Parathyroid adenoma (tissue), 2 donors: ENCODE results near the gene NDUFS6.

Experiments
- H2AFZ ChIP-seq: fragments of 300-600 bp; sonication (generic); one replicate; pipeline ENCODE4 v1.7.0; 2017; ENCODE audit warnings: antibody characterized with exemption, mild to moderate bottlenecking
- H3K27ac ChIP-seq: fragments of 300-600 bp; sonication (generic); one replicate; pipeline ENCODE4 v1.7.0; 2017
- H3K27me3 ChIP-seq: fragments of 300-600 bp; sonication (generic); one replicate; pipeline ENCODE4 v1.7.0; 2017; ENCODE audit warnings: low read length; ENCODE audit not compliant: control insufficient read depth, insufficient read depth
- H3K36me3 ChIP-seq: fragments of 300-600 bp; sonication (generic); one replicate; pipeline ENCODE4 v1.7.0; 2017; ENCODE audit warnings: low read length; ENCODE audit not compliant: control insufficient read depth, insufficient read depth
- H3K4me1 ChIP-seq: fragments of 300-600 bp; sonication (generic); one replicate; pipeline ENCODE4 v1.7.0; 2017; ENCODE audit warnings: control low read depth
- H3K4me2 ChIP-seq: fragments of 300-600 bp; sonication (generic); one replicate; pipeline ENCODE4 v1.7.0; 2017; ENCODE audit warnings: low read length
- H3K4me3 ChIP-seq: fragments of 300-600 bp; sonication (generic); one replicate; pipeline ENCODE4 v1.7.0; 2017; ENCODE audit warnings: low read depth, low read length
- H3K79me2 ChIP-seq: fragments of 300-600 bp; sonication (generic); one replicate; pipeline ENCODE4 v1.7.0; 2017; ENCODE audit warnings: control low read depth
- H3K9ac ChIP-seq: fragments of 300-600 bp; sonication (generic); one replicate; pipeline ENCODE4 v1.7.0; 2017; ENCODE audit warnings: mild to moderate bottlenecking
- H3K9me3 ChIP-seq: fragments of 300-600 bp; sonication (generic); one replicate; pipeline ENCODE4 v1.7.0; 2017; ENCODE audit warnings: low read length; ENCODE audit not compliant: control insufficient read depth
- CTCF ChIP-seq: fragments of 300-600 bp; sonication (generic); IDR thresholded peaks from one replicate; pipeline ENCODE4 v1.7.0; 2017; ENCODE audit warnings: antibody characterized with exemption, mild to moderate bottlenecking
- donor health status: primary hyperparathyroidism.

The NDUFS6 gene

GRCh38 chr5:1805736-1806135 lies 4.5 kb downstream of the NDUFS6 start:
- Histone ChIP-seq H3K4me1 (no peaks in the 10 kb centered on the region), H3K27ac (no peak overlapping the region), H3K4me2 (no peak overlapping the region), H3K4me3 (no peak overlapping the region), H3K36me3 (no peaks in the 10 kb centered on the region), H3K79me2 (peaks cover 25% of the 10 kb centered on the region), H2AFZ (no peak overlapping the region), H3K9ac (no peak overlapping the region), H3K27me3 (no peaks in the 10 kb centered on the region), H3K9me3 (no peaks in the 10 kb centered on the region)
- no peak for TF ChIP-seq CTCF

DNA sequence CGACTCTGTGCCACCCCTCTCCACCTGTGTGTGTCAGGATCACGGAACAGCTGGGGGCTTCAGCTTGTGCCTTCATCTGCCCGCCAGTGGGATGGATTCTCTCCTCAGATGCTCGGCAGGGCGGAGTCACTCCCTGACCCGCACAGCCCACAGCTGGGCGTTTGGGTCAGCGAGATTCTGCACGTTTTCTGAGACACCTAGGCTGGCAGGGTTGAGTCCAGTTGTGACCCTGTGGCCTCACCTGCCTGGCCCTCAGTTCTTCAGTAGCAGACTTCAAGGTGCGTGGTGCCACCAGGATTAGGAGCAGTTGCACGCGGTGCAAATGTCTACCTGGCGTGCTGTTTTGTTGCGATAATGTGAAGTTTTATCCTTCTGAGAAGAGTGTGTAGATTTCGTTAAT lies 5.0 kb downstream of the NDUFS6 start:
- H3K79me2 ChIP-seq, result peaks cover 25% of the 10 kb centered on the region
- H3K27ac ChIP-seq, result no peak overlapping the region
- H3K4me3 ChIP-seq, result no peak overlapping the region
- H2AFZ ChIP-seq, result no peak overlapping the region
- H3K4me1 ChIP-seq, result no peaks in the 10 kb centered on the region
- no peaks in the 10 kb centered on the region for H3K36me3 ChIP-seq
- TF ChIP-seq CTCF, result no peak
- H3K4me2 ChIP-seq, result no peak overlapping the region
- H3K9me3 ChIP-seq, result no peaks in the 10 kb centered on the region
- H3K27me3 ChIP-seq, result no peaks in the 10 kb centered on the region
- no peak overlapping the region for H3K9ac ChIP-seq

- Histone ChIP-seq H3K36me3 (no peaks in the 10 kb centered on the region), H2AFZ (no peak overlapping the region), H3K9me3 (no peaks in the 10 kb centered on the region), H3K27ac (no peak overlapping the region), H3K27me3 (no peaks in the 10 kb centered on the region), H3K4me3 (no peak overlapping the region), H3K9ac (no peak overlapping the region), H3K4me1 (no peaks in the 10 kb centered on the region), H3K4me2 (no peak overlapping the region), H3K79me2 (peaks cover 25% of the 10 kb centered on the region)
- TF ChIP-seq CTCF, result no peak
Observed at GRCh38 chr5:1806974-1807373, 5.8 kb downstream of the NDUFS6 start.

DNA sequence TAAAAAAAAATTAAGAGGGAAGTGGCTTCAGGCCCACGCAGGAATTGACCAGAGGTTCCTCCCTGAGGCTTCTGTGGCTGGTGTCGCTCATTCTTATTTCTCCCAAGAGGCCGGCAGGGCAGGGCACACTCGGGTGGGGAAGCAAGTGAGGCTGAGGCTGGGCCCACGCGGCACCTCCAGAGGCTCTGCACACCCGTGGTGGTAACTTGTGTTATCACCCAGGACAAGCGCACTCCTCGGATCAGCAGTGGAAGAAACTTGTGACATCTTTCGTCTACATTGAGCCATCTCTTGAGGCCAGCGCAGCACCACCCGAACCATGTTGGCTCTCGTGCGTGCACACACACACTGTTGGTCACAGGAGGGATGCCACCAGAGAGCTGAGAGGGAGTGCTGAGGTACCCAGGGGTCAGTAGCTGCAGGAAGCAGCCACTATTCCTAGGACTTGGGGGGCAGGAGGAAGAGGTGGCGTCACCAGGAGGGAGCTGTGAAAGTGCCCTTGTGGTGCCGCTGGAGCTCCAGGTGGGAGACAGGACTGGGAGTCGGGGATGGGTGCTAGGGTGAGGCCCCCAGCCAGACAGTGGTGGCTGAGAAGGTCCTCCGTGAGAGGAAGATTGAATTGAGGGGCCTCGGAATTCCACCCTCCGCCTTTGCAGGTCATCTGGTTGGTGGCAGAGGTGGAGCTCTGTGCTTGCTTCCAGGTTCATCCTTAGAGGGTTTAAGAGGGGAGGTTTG lies 6.4 kb downstream of the NDUFS6 start:
- Histone ChIP-seq H3K4me3 (no peak overlapping the region), H3K4me1 (no peaks in the 10 kb centered on the region), H3K9me3 (no peaks in the 10 kb centered on the region), H3K27me3 (no peaks in the 10 kb centered on the region), H3K4me2 (no peak overlapping the region), H2AFZ (no peak overlapping the region), H3K79me2 (peaks cover 25% of the 10 kb centered on the region), H3K27ac (no peak overlapping the region), H3K36me3 (no peaks in the 10 kb centered on the region), H3K9ac (no peak overlapping the region)
- TF ChIP-seq CTCF, result no peak

DNA sequence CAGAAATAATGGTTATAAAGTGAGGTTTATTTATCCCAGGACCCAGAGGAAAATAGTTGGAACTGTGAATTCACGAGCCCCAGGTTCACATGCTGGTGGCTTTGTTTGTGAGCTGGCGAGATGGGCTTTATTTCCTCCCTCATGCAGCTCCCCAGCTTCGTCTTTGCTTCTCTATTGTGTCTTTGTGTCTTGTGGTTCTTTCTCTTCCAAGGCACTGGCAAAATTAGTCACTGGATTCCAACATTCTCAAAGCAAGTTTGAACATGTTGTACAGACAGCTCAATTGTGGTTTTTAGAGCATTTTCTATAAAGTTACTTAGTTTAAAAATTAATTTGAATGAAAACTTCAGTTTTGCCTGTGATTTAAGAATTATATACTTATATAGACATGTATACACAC lies 7.2 kb downstream of the NDUFS6 start:
- H3K36me3 ChIP-seq, result no peaks in the 10 kb centered on the region
- H3K4me2 ChIP-seq, result no peak overlapping the region
- H3K4me1 ChIP-seq, result no peaks in the 10 kb centered on the region
- TF ChIP-seq CTCF, result no peak
- peaks cover 23% of the 10 kb centered on the region for H3K79me2 ChIP-seq
- no peaks in the 10 kb centered on the region for H3K9me3 ChIP-seq
- H3K4me3 ChIP-seq, result no peak overlapping the region
- H2AFZ ChIP-seq, result no peak overlapping the region
- no peak overlapping the region for H3K9ac ChIP-seq
- no peak overlapping the region for H3K27ac ChIP-seq
- H3K27me3 ChIP-seq, result no peaks in the 10 kb centered on the region
